CD4-positive, alpha-beta T cell treated with Interferon alpha-2 for 1 hour (primary cell): ENCODE data around the gene DNAJC11.
"Not testable (repeated sequence)": the region's sequence is repeated elsewhere in the genome, so short reads cannot be mapped to it uniquely, and the experiment has no call there.

Experiments
- DNase-seq, 2 donors: peaks; one replicate each; pipeline ENCODE4 v3.0.0-alpha.2; 2020 to 2022

Gene DNAJC11

GRCh38 chr1:6648556-6648955 is 53.1 kb downstream of the DNAJC11 start:
- DNase-seq = no peak

- peak; percentile 24 to 66 for DNase-seq
These were observed 55.0 kb downstream of the DNAJC11 start for GRCh38 chr1:6646499-6647148.

DNA sequence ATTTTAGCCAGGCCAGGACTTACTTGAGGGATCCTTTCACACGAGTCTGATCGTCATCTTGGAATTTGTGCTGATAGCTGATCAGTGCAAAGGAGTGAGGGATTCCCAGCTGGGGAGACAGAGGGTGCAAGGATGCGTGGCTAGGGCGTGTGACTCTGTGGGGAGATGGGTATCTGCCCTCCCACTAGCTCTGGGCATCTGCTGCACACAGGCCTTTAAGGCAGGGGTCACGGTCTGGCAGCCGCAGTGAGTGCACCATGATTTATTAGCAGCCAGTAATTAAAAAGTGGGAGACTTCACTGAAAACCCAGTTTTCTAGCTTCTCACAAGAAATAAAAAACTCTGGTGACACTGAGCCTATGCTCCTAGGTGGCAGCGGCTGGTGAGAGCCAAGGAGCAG is 56.6 kb downstream of the DNAJC11 start:
- no peak for DNase-seq

- not testable (repeated sequence) for DNase-seq
These were observed 60.7 kb downstream of the DNAJC11 start for GRCh38 chr1:6640867-6641266.

DNA sequence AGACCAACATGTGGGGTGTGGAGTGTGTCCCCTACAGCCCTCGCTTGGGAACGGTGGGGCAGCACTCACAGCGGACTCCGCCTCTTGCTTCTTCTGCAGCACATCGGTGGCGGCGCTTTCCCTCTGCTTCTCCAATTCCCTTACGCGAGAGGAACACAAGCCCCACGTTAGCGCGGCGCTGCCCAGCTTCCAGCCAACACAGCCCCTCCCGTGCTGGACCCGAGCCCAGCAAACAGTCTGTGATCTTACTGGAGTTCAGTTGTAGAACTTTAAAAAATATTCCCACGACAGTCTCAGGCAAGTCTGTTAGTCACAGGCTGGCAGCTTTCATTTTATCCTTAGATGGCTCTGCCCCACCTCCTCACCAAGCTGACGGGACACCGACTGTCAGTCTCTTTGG is 63.4 kb downstream of the DNAJC11 start:
- DNase-seq = no peak

DNA sequence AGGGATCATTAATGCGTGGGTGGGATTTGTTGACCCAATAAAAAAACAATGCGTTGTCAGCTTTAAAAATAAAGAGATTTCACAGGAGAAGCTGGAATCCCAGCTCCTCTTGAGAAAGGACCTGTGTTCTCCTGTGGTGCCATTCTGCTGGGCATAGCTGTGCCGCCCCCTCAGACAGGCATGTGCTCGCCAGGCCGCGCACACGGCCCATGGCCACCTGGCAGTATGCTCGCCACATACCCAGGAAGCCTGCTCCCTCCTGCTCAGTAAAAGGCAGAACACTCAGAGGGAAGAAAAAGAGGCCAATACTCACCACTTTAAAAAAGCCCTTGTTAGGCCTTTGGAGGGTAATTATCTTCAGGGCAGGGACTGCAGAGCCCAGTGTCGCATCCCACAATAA is 63.8 kb downstream of the DNAJC11 start:
- DNase-seq = no peak

DNA sequence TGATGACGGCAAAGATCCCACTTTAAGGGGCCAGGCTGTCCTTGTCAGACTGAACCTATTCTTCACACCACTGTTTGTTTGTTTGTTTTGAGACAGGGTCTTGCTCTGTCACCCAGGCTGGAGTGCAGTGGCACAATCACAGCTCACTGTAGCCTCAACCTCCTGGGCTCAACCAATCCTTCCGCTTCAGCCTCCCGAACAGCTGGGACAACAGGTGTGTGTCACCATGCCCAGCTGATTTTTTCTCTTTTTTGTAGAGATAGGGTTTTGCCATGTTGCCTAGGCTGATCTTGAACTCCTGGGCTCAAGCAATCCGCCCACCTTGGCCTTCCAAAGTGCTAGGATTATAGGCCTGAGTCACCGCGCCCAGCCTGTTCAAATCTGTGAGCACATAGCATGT is 64.8 kb downstream of the DNAJC11 start:
- DNase-seq = not testable (repeated sequence)

DNA sequence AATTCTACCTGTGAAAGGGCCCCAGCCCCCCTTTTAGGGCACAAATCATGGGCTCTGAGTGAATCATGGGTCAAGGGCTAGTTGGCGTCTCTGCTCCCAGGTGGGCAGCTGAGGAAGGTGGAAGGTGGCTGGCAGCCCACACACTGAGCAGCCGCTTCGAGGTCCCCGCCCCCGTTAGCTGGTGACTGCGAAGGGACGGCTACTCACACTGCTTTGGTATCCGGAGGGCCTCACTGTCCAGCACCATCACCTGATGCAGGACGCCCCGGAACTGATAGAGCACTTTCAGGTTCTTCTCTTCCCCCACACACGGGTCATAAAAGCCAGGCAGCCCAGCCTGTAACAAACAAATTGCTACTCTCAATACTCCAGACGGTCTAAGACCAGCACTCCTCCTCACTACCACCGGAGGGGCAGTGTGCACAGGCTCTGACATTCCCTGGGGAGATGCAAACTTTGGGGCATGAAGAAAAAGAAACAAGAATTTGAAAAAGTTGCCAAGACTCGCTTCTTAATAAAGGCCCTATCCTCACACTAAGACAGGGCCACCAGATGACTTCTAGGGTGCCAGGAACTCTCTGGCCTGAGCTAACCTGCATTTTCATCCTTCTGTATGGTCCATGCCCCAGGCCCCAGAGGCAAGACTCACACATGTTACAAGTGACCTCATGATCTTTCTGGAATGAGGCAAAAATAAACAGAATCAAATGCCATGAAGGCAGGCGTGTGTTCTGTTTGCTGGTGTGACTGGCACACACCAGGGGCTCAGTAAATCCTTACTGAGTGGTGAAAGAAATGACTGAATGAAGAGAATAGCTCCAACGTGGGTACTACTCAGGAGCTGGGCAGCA is 65.5 kb downstream of the DNAJC11 start:
- no peak for DNase-seq

GRCh38 chr1:6635161-6635909 is 66.3 kb downstream of the DNAJC11 start:
- DNase-seq = no peak

DNA sequence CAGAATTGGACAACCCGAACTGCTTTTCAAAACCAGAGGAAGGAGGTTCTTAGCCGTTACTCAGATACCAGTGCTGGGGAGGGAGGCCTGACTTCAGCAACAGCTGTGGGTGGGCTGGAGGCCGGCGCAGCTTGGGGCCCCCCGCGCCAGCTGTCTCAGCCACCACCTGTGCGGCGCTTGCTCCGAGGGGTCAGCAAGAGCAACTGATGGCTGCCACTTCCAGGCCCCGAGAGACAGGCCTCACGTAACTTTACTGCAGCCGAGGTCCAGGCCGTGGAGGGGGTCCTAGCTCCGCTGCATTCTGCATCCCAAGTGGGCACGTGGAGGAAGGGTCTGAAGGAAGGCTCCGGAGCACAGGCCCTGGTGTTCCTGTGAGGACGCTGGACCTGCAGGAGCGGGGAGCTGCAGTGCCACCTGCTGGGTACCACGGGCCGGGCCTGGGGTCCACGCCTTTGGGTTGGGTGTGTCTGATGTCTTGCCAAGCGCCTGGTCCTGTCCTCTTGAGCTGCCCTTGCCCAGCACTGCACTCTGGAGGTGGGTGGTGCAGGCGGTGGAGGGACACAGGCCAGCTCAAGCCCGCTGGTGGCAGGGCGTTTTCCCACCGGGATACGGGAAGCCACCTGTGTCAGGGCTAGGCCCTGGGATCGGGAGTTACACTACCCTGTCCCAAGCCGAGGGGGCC is 67.1 kb downstream of the DNAJC11 start:
- DNase-seq = peak; percentile 28 to 57

DNA sequence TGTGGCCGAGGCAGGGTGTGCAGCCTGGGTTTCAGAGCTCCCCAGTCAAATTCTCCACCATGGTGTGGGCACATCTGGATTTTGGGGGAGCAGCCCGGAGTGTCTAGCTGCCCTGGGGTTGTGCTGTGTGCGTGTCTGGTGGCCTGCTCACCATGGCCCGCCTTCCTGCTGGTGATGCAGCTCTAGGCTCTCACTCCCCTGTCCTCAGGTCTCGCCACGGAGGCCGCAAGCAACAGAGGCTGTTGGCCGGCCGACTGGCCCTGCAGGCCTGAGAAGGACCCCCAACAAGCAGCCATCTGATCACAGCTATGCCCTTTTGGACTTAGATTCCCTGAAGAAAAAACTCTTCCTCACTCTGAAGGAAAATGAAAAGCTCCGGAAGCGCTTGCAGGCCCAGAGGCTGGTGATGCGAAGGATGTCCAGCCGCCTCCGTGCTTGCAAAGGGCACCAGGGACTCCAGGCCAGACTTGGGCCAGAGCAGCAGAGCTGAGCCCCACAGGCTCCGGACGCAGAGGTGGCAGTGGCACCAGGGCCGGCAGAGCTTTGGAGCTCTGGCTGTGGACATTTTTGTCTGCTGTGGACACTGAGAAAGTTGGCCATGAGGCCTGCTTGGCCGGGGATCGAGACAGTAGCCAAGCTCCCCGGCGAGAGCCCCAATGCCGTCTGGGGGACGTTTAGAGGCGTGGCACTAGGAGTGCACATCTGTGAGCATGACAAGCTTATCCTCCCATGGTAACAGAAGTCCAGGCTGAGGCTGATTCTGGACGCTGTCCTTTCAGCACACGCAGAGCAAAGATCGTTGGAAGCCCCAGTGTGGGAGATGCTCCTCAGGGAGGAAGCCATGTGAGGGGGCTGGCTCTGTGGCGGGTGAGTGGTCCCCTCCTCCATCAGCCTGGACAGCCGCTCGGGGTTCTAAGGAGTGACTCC is 68.8 kb downstream of the DNAJC11 start:
- no peak for DNase-seq

- DNase-seq = no peak
These were observed 70.6 kb downstream of the DNAJC11 start for GRCh38 chr1:6631058-6631457.

- DNase-seq = no peak
These were observed 71.6 kb downstream of the DNAJC11 start for GRCh38 chr1:6630027-6630426.

DNA sequence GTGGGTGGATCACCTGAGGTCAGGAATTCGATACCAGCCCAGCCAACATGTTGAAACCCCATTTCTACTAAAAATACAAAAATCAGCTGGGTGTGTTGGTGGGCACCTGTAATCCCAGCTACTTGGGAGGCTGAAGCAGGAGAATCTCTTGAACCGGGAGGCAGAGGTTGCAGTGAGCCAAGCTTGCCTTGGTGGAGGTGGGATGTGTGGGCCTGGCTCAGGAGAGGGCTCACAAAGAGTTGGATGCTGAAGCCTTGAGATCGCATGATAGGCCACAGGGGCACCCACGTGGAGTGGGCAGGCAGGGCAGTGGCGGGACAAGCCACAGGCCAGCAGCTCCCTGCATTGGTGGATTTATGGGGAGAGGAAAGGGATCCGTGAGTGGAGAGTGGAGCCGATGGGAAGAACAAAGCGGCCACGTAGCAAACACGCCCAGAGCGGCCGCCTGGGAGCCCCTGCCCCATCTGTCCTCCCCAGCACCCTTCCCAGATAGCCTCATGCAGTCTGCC is 72.6 kb downstream of the DNAJC11 start:
- no peak for DNase-seq

GRCh38 chr1:6627841-6628545 is 73.6 kb downstream of the DNAJC11 start:
- DNase-seq = no peak

DNA sequence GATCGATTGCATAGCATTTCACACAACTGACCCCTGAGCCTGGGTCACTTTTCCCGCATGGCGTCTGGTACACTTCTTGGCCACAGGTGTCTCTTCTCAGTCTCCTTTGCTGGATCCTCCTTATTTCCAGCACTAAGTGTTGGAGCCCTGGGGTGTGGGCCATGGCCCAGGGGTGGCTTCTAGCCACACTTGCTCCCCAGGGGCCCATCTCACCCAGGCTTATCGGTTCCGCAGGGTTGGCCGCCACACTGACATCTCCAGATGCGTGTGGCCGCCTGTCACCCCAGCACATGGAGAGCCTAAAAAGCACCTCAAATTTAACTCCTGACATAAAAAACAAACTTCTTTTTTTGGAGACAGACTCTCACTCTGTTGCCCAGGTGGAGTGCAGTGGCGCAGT is 74.6 kb downstream of the DNAJC11 start:
- no peak for DNase-seq

DNA sequence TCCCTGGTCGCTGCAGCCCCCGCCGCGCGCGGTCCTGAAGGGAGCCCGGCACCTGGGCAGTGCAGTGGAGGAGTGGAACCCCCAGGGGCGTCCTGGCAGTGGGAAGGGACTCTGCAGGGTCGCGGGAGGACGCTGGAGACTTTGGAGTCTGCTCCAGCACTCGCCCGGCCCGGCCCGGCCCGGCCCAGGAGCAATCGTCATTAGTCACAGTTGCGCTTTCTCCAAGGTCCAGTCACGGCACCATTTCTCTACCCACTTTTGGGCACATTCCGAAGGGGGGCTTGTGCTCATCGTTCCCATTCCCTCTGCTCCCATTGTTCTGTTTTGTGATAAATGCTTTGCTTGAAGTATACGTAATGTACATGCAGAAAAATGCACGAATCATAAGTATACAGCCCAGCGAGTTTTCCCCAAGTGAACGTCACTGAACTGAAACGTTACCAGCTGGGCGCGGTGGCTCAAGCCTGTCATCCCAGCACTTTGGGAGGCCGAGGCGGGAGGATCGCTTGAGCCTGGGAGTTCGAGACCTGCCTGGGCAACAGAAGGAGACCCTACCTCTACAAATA is 75.9 kb downstream of the DNAJC11 start:
- peak in 1 of 2 donors; percentile 16 for DNase-seq

DNA sequence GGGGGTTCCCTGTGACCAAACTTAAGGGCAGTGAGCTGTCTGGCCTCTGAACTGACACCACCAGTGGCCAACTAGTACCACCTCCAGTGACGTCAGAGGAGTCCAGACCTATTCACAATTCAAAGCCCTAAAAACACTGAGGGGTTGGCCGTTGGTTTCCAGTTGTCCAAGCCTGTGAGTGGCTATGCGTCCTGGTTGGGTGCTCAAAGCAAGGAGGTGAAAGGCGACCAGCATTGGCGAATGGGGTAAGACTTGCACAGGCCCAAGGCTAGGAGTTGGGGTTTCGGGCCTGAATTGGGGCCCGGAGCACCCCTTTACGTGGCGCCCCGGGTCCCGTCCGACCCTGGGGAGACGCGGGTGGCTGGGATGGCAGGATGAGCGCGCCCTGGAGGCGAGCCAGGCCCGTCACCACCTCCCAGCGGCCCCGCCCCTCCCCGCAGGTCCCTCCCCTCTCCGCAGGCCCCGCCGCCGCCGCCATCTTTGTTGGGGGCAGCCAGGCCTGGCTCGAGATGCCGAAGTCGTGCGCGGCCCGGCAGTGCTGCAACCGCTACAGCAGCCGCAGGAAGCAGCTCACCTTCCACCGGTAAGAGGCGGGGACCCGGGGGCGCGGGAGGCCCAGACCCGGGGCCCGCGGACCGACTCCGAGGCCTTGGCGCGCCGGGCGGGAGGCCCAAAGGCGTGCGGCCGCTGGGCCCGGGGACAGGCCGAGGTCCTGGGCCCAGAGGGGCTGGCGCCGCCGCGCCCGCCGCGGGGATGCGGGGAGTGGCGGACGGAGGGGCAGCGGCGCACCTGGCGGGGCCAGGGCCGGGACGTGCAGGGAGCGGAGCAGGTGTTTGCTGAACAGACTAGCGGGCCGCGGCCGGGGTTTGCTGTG is 76.7 kb downstream of the DNAJC11 start, which contains the start of gene THAP3:
Gene THAP3 (plus strand): TSS at position 159 of the 874 bp plus-strand sequence. CDS start 351 bp downstream, at position 510.
- DNase-seq = peak; percentile 85 to 93

GRCh38 chr1:6623269-6623965 is 78.2 kb downstream of the DNAJC11 start:
- no peak for DNase-seq
